Calu3 (cell line): ENCODE measurements around the gene HOXA7. TPM values are rescaled to one million over a fixed set of nuclear protein-coding genes. Genes with fewer than 3 reads are reported as not detected.

Experiments
- BruUV-seq: library from RNA; stranded (reverse); fragments of 400-500 nt; replicated peaks from 2 replicates; lab custom pipeline; 2021; lab: Mats Ljungman, UMichigan
- CTCF ChIA-PET: fragments of 300-600 bp; sonication (Branson Sonifier 250); formaldehyde crosslinking; loops from one replicate; lab custom pipeline; 2022; ENCODE audit warnings: antibody characterized with exemption; lab: Charles Lee
- DNase-seq: peaks from one replicate; pipeline ENCODE4 v3.0.0; 2022
- H3K27ac Mint-ChIP-seq: one replicate; pipeline ENCODE4 v1.8.0; 2022; ENCODE audit warnings: mixed read lengths; ENCODE audit not compliant: unreplicated experiment
- H3K27me3 Mint-ChIP-seq: one replicate; pipeline ENCODE4 v1.8.0; 2022; ENCODE audit warnings: mixed read lengths; ENCODE audit not compliant: unreplicated experiment
- H3K36me3 Mint-ChIP-seq: one replicate; pipeline ENCODE4 v1.8.0; 2022; ENCODE audit warnings: mild to moderate bottlenecking, moderate library complexity, mixed read lengths; ENCODE audit not compliant: insufficient read depth, unreplicated experiment
- H3K4me1 Mint-ChIP-seq: one replicate; pipeline ENCODE4 v1.8.0; 2022; ENCODE audit warnings: mild to moderate bottlenecking, low read depth, mixed read lengths; ENCODE audit not compliant: unreplicated experiment
- H3K4me3 Mint-ChIP-seq: one replicate; pipeline ENCODE4 v1.8.0; 2022; ENCODE audit warnings: mild to moderate bottlenecking, low read depth, moderate library complexity, mixed read lengths; ENCODE audit not compliant: unreplicated experiment
- H3K9me3 Mint-ChIP-seq: one replicate; pipeline ENCODE4 v1.8.0; 2022; ENCODE audit warnings: low read depth, mixed read lengths; ENCODE audit not compliant: unreplicated experiment
- CTCF ChIP-seq: fragments of 200-600 bp; IDR thresholded peaks from one replicate; pipeline ENCODE4 v1.8.0; 2022; ENCODE audit warnings: antibody characterized with exemption; ENCODE audit not compliant: unreplicated experiment
- intact Hi-C: fragments of 100-400 bp; cut with micrococcal nuclease; formaldehyde crosslinking; loops from one replicate; pipeline ENCODE4 v1.10.0; 2022; ENCODE audit not compliant: unreplicated experiment
- total RNA-seq: library from RNA; stranded (reverse); gene quantifications from 2 replicates; pipeline ENCODE4 v1.2.3, GENCODE V29; 2022

HOXA7 gene
- total RNA-seq, 1 experiment from 2014 or later: not detected

GRCh38 chr7:27134392-27134791 is 22.1 kb downstream of the HOXA7 start:
- no TSS peak for BruUV-seq
- H3K4me3 Mint-ChIP-seq: peak overlapping the region; percentile 39
- intact Hi-C loops: no loop called here
- H3K27ac Mint-ChIP-seq: peak overlapping the region; percentile 77
- DNase-seq: no peak
- H3K27me3 Mint-ChIP-seq: no peaks in the 10 kb centered on the region
- CTCF ChIA-PET: interaction anchor here (0.9 to 1.7 kb wide), 4 partner anchors 16 to 274 kb away, joined by 3 to 9 read pairs (median 4); no protein-coding TSS in a partner anchor
- no peak for TF ChIP-seq CTCF
- peaks cover 48% of the 10 kb centered on the region for H3K4me1 Mint-ChIP-seq
- peaks cover 4% of the 10 kb centered on the region for H3K36me3 Mint-ChIP-seq
- no peaks in the 10 kb centered on the region for H3K9me3 Mint-ChIP-seq

- CTCF ChIA-PET: interaction anchor here (0.6 to 1.7 kb wide), 5 partner anchors 13 to 273 kb away, joined by 3 to 9 read pairs (median 5); no protein-coding TSS in a partner anchor
Measured at GRCh38 chr7:27133409-27134231, 22.9 kb downstream of the HOXA7 start.

GRCh38 chr7:27132978-27133377 is 23.5 kb downstream of the HOXA7 start:
- Mint-ChIP-seq H3K27me3 (no peaks in the 10 kb centered on the region), H3K36me3 (peaks cover 4% of the 10 kb centered on the region), H3K9me3 (no peaks in the 10 kb centered on the region), H3K4me1 (peaks cover 47% of the 10 kb centered on the region), H3K27ac (peak overlapping the region; percentile 77), H3K4me3 (no peak overlapping the region)
- CTCF ChIA-PET: interaction anchor here (0.6 to 1.7 kb wide), 2 partner anchors 13 to 273 kb away, joined by 6 to 9 read pairs; no protein-coding TSS in a partner anchor
- no peak for TF ChIP-seq CTCF
- no TSS peak for BruUV-seq
- DNase-seq: no peak
- intact Hi-C loops: no loop called here

More at GRCh38 chr7:27133409-27134231, 22.9 kb downstream of the HOXA7 start:
- Mint-ChIP-seq H3K27ac (peak overlapping the region; percentile 77), H3K36me3 (peaks cover 4% of the 10 kb centered on the region), H3K4me3 (peak overlapping the region; percentile 39), H3K27me3 (no peaks in the 10 kb centered on the region), H3K9me3 (no peaks in the 10 kb centered on the region), H3K4me1 (peaks cover 48% of the 10 kb centered on the region)
- DNase-seq: peak; percentile 46
- no TSS peak for BruUV-seq
- peak; percentile 15 for TF ChIP-seq CTCF
- intact Hi-C loops: no loop called here

- H3K9me3 Mint-ChIP-seq: no peaks in the 10 kb centered on the region
- no TSS peak for BruUV-seq
- no peak for TF ChIP-seq CTCF
- DNase-seq: no peak
- H3K27me3 Mint-ChIP-seq: no peaks in the 10 kb centered on the region
- CTCF ChIA-PET: no interaction called here
- H3K4me1 Mint-ChIP-seq: peaks cover 47% of the 10 kb centered on the region
- no peak overlapping the region for H3K27ac Mint-ChIP-seq
- intact Hi-C loops: no loop called here
- H3K4me3 Mint-ChIP-seq: no peak overlapping the region
- peaks cover 4% of the 10 kb centered on the region for H3K36me3 Mint-ChIP-seq
Measured at GRCh38 chr7:27132214-27132613, 24.3 kb downstream of the HOXA7 start.
